Left lung (tissue), 10 donors: ENCODE measurements around the gene ETFB. TPM values are rescaled to one million over a fixed set of nuclear protein-coding genes. Genes with fewer than 3 reads are reported as not detected.
"Not testable (repeated sequence)": the region's sequence is repeated elsewhere in the genome, so short reads cannot be mapped to it uniquely, and the experiment has no call there.

Experiments
- ATAC-seq: fragments of 200-7000 bp; cut with Tn5 transposase; one replicate; pipeline ENCODE4 v1.9.1; 2020; ENCODE audit warnings: moderate library complexity
- DNase-seq, 4 donors: peaks; one replicate each; pipeline ENCODE4 v3.0.0-alpha.2; 2013 to 2020
- H3K27ac ChIP-seq, 2 donors: fragments of 200-600 bp; sonication (generic) in 1 of 2; one replicate each; pipeline versions ENCODE4 v1.5.0 to v1.8.0; 2020 to 2021
- H3K27me3 ChIP-seq, 2 donors: fragments of 200-600 bp; sonication (generic) in 1 of 2; one replicate each; pipeline versions ENCODE4 v1.5.0 to v1.8.0; 2020 to 2021
- H3K36me3 ChIP-seq, 2 donors: fragments of 200-600 bp; sonication (generic) in 1 of 2; one replicate each; pipeline versions ENCODE4 v1.5.0 to v1.8.0; 2020 to 2021
- H3K4me1 ChIP-seq, 2 donors: fragments of 200-600 bp; one replicate each; pipeline ENCODE4 v1.8.0; 2021
- H3K4me3 ChIP-seq, 2 donors: fragments of 200-600 bp; sonication (generic) in 1 of 2; one replicate each; pipeline versions ENCODE4 v1.5.0 to v1.8.0; 2020 to 2021; ENCODE audit warnings: mild to moderate bottlenecking in 1 of 2
- H3K9me3 ChIP-seq, 2 donors: fragments of 200-600 bp; sonication (generic) in 1 of 2; one replicate each; pipeline versions ENCODE4 v1.5.0 to v1.8.0; 2020 to 2021
- intact Hi-C, 2 donors: fragments of 100-400 bp; cut with DNase I; formaldehyde crosslinking; loops; one replicate each; pipeline versions ENCODE4 v1.11.2 to v1.14.2; 2022
- polyA plus RNA-seq, 6 donors: library from polyadenylated mRNA; unstranded; fragments of 120-200 nt; gene quantifications; one replicate each; pipeline ENCODE4 v1.2.1, GENCODE V29; 2013; ENCODE audit not compliant: insufficient read length in 6 of 6
- total RNA-seq, 2 donors: library from RNA; stranded (reverse); fragmentation: NEBNext Ultra II Directional; extraction: Animal tissue kit (Norgen Biotek cat#: 25700); gene quantifications; one replicate each; pipeline ENCODE4 v1.2.1, GENCODE V29; 2021
- TF ChIP-seq, protein P1 (sequence below), 2 donors: fragments of 200-600 bp; sonication (generic) in 1 of 2; IDR thresholded peaks; one replicate each; pipeline versions ENCODE4 v1.5.0 to v1.8.0; 2021; ENCODE audit warnings: antibody characterized with exemption in 2 of 2
- donor health status: DM: no; HTN: yes; CAD: no.
- donor health status: DM: no; HTN: no; CAD: no.

The ETFB gene
- total and polyA plus RNA-seq, 8 donors: 41.5 to 89.6 (median 47.9) TPM

DNA sequence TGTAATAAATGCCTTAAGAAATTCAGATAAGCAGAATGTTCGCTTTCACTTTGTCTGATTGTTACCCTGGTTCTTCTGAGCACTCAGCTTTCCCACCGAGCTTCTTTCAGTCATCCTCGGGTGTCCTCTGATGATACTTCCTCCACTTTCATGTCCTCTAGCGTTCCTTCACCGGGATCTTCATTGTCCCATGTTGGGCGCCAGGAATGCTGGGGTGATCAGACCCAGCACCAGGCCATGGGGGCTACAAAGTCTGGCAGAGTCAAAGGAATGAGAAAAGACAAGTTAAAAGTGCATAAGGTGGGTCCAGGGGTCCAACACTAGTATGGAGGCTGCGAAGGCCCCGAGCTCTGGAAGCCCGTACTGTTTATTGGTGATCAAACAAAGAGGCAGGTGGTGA lies 35.9 kb upstream of the ETFB start:
- DNase-seq (no peak), ATAC-seq (no peak)
- no peaks in the 10 kb centered on the region for H3K36me3 ChIP-seq
- intact Hi-C loops: no loop called here
- H3K27me3 ChIP-seq: no peaks in the 10 kb centered on the region
- peaks cover 0 to 18% of the 10 kb centered on the region in 2 donors for H3K9me3 ChIP-seq
- TF ChIP-seq, protein P1, sequence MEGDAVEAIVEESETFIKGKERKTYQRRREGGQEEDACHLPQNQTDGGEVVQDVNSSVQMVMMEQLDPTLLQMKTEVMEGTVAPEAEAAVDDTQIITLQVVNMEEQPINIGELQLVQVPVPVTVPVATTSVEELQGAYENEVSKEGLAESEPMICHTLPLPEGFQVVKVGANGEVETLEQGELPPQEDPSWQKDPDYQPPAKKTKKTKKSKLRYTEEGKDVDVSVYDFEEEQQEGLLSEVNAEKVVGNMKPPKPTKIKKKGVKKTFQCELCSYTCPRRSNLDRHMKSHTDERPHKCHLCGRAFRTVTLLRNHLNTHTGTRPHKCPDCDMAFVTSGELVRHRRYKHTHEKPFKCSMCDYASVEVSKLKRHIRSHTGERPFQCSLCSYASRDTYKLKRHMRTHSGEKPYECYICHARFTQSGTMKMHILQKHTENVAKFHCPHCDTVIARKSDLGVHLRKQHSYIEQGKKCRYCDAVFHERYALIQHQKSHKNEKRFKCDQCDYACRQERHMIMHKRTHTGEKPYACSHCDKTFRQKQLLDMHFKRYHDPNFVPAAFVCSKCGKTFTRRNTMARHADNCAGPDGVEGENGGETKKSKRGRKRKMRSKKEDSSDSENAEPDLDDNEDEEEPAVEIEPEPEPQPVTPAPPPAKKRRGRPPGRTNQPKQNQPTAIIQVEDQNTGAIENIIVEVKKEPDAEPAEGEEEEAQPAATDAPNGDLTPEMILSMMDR (IDR thresholded peaks at IDR 0.05): no peak
- H3K27ac ChIP-seq: no peak overlapping the region
- peaks cover 0 to 21% of the 10 kb centered on the region in 2 donors for H3K4me1 ChIP-seq
- no peak overlapping the region for H3K4me3 ChIP-seq

GRCh38 chr19:51399936-51400335 lies 33.7 kb upstream of the ETFB start:
- intact Hi-C loops, ATAC-seq: not testable (repeated sequence)

GRCh38 chr19:51399231-51399630 lies 33.0 kb upstream of the ETFB start:
- TF ChIP-seq, protein P1 (IDR thresholded peaks at IDR 0.05): no peak
- intact Hi-C loops: no loop called here
- Histone ChIP-seq H3K9me3 (peaks cover 0 to 18% of the 10 kb centered on the region in 2 donors), H3K4me1 (peaks cover 0 to 21% of the 10 kb centered on the region in 2 donors), H3K27ac (no peak overlapping the region), H3K36me3 (no peaks in the 10 kb centered on the region), H3K27me3 (no peaks in the 10 kb centered on the region), H3K4me3 (no peak overlapping the region)
- ATAC-seq: no peak
- DNase-seq: no peak

More at GRCh38 chr19:51399936-51400335, 33.7 kb upstream of the ETFB start:
- not testable (repeated sequence) for H3K27me3 ChIP-seq, H3K27ac ChIP-seq, H3K4me3 ChIP-seq, H3K36me3 ChIP-seq, DNase-seq
- H3K4me1 ChIP-seq: peaks cover 0 to 14% of the 10 kb centered on the region in 2 donors
- peaks cover 0 to 18% of the 10 kb centered on the region in 2 donors for H3K9me3 ChIP-seq

- ATAC-seq (no peak), DNase-seq (no peak)
- H3K36me3 ChIP-seq: no peaks in the 10 kb centered on the region
- intact Hi-C loops: no loop called here
- peaks cover 0 to 31% of the 10 kb centered on the region in 2 donors for H3K4me1 ChIP-seq
- peaks cover 0 to 16% of the 10 kb centered on the region in 2 donors for H3K9me3 ChIP-seq
- TF ChIP-seq, protein P1 (IDR thresholded peaks at IDR 0.05): peak; percentile 32 to 41
- no peak overlapping the region for H3K27ac ChIP-seq
- H3K4me3 ChIP-seq: no peak overlapping the region
- H3K27me3 ChIP-seq: no peaks in the 10 kb centered on the region
These were observed 32.0 kb upstream of the ETFB start for GRCh38 chr19:51398096-51398704.

DNA sequence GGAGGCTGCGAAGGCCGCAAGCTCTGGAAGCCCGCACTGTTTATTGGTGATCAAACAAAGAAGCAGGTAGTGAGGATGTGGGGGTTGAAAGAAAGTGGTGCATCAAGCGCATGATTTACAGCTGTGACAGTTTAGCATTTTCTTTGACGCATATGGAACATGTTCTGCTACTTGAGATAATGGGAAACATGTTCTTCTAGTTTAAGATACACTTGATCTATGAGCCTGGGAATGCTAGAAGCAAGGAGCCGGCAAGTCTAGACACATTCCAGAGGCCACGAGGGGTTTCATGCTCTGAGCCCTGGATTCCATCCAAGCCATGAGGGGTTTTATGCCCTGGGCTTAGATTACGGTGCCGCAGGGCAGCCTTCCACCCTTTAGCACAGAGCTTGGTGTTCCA lies 31.3 kb upstream of the ETFB start:
- intact Hi-C loops, H3K36me3 ChIP-seq, H3K27me3 ChIP-seq, H3K27ac ChIP-seq, ATAC-seq, DNase-seq, H3K4me3 ChIP-seq: not testable (repeated sequence)
- peaks cover 0 to 38% of the 10 kb centered on the region in 2 donors for H3K4me1 ChIP-seq
- H3K9me3 ChIP-seq: peaks cover 0 to 10% of the 10 kb centered on the region in 2 donors

DNA sequence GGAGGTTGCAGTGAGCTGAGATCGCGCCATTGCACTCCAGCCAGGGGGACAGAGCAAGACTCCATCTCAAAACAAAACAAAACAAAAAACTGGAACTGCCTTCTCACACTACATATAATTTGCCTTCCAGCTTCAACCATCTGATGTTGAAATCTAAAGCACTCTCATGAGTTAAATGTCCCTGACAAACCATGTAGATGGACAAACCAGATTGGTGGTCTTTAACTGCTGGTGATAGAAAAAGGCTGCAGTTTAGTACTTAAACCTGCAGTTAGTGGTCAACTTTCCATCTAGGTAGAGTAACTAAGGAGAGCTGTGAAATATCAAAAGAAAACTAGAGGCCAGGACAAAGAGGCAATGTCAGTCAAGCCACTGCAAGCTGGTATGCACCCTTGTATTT lies 30.0 kb upstream of the ETFB start:
- DNase-seq (no peak), ATAC-seq (no peak)
- no peak overlapping the region for H3K4me3 ChIP-seq
- peak overlapping the region in 1 of 2 donors; percentile 86 for H3K27ac ChIP-seq
- H3K9me3 ChIP-seq: no peaks in the 10 kb centered on the region
- peaks cover 0 to 38% of the 10 kb centered on the region in 2 donors for H3K4me1 ChIP-seq
- H3K27me3 ChIP-seq: no peaks in the 10 kb centered on the region
- TF ChIP-seq, protein P1 (IDR thresholded peaks at IDR 0.05): no peak
- intact Hi-C loops: no loop called here
- H3K36me3 ChIP-seq: no peaks in the 10 kb centered on the region
